HepG2 (cell line): ENCODE results near the gene ANKAR.

Experiments
- BHLHE40 ChIP-seq: IDR thresholded peaks from 2 replicates; pipeline ENCODE4 v1.6.1; 2011; ENCODE audit warnings: low read length, improper control_type of control experiment
- POLR2A ChIP-seq, 2 experiments: IDR thresholded peaks; 2 replicates each; pipeline ENCODE4 v1.6.1; 2011; ENCODE audit warnings: low read depth in 2 of 2, low read length in 2 of 2, mild to moderate bottlenecking in 1 of 2, moderate library complexity in 1 of 2; ENCODE audit not compliant: insufficient read depth in 1 of 2
- SMC3 ChIP-seq: IDR thresholded peaks from 2 replicates; pipeline ENCODE4 v1.6.1; 2011; ENCODE audit warnings: low read length, improper control_type of control experiment
- THAP11 ChIP-seq: IDR thresholded peaks from 2 replicates; pipeline ENCODE4 v1.6.1; 2016; ENCODE audit warnings: missing biosample characterization, missing genetic modification reagents

GRCh38 chr2:189628817-189629530, 45.5 kb upstream of the ANKAR start:
- no peak for TF ChIP-seq BHLHE40
- TF ChIP-seq SMC3, result peak; percentile 26; the same call in 1 of the 2 replicates
- no peak for TF ChIP-seq POLR2A (IDR thresholded peaks at IDR 0.05; ENCODE audit: insufficient read depth in 1 of 2, low read depth in 2 of 2, low read length in 2 of 2)
- no peak for TF ChIP-seq THAP11 (CRISPR knock-in tag)
